OCI-LY7 (cell line): Measurements from ENCODE around the gene MYRFL. TPM values are rescaled to one million over a fixed set of nuclear protein-coding genes. Genes with fewer than 3 reads are reported as not detected.

ENCODE experiments used
- BruUV-seq: library from RNA; stranded (reverse); fragments of 400-500 nt; replicated peaks from 2 replicates; lab custom pipeline; 2021; lab: Mats Ljungman, UMichigan
- CTCF ChIA-PET: fragments of 300-600 bp; sonication (Branson Sonifier 250); formaldehyde crosslinking; loops from one replicate; lab custom pipeline; 2022; ENCODE audit warnings: antibody characterized with exemption; ENCODE audit not compliant: unreplicated experiment; lab: Charles Lee
- POLR2A ChIA-PET: fragments of 300-600 bp; sonication (Branson Sonifier 250); formaldehyde crosslinking; loops from one replicate; lab custom pipeline; 2022; ENCODE audit warnings: antibody characterized with exemption; lab: Charles Lee
- DNase-seq: peaks from one replicate; pipeline ENCODE4 v3.0.0-alpha.2; 2015; ENCODE audit warnings: low spot score
- H2AFZ ChIP-seq: fragments of 200-600 bp; sonication (generic), shearing (Covaris generic); 2 replicates; pipeline ENCODE4 v1.6.1; 2014; ENCODE audit warnings: mild to moderate bottlenecking, antibody characterized with exemption, low read length, moderate library complexity
- H3K27ac ChIP-seq: fragments of 200-600 bp; sonication (generic); 2 replicates; pipeline ENCODE4 v1.5.1; 2014; ENCODE audit warnings: mixed run types, low read depth, mild to moderate bottlenecking, moderate library complexity, low read length, inconsistent platforms; ENCODE audit not compliant: poor library complexity, severe bottlenecking
- H3K36me3 ChIP-seq: fragments of 200-600 bp; sonication (generic); 2 replicates; pipeline ENCODE4 v1.6.1; 2014; ENCODE audit warnings: mild to moderate bottlenecking, antibody characterized with exemption, low read length, moderate library complexity, mixed read lengths; ENCODE audit not compliant: insufficient read depth
- H3K4me1 ChIP-seq: fragments of 200-600 bp; sonication (generic); 2 replicates; pipeline ENCODE4 v1.5.1; 2014; ENCODE audit warnings: mild to moderate bottlenecking, low read length; ENCODE audit not compliant: insufficient read depth, poor library complexity, severe bottlenecking
- H3K4me2 ChIP-seq: fragments of 200-600 bp; sonication (generic); 2 replicates; pipeline ENCODE4 v1.6.1; 2014; ENCODE audit warnings: mild to moderate bottlenecking, low read length
- H3K4me3 ChIP-seq: fragments of 200-600 bp; sonication (generic); 2 replicates; pipeline ENCODE4 v1.5.1; 2014; ENCODE audit warnings: mild to moderate bottlenecking, low read depth, low read length; ENCODE audit not compliant: poor library complexity, severe bottlenecking
- H3K79me2 ChIP-seq: fragments of 200-600 bp; sonication (generic); 2 replicates; pipeline ENCODE4 v1.6.1; 2016; ENCODE audit warnings: low read depth, mild to moderate bottlenecking, low read length, moderate library complexity, mixed read lengths; ENCODE audit not compliant: insufficient read depth
- H3K9me2 ChIP-seq: fragments of 200-600 bp; sonication (generic); 2 replicates; pipeline ENCODE4 v1.6.1; 2016; ENCODE audit warnings: mild to moderate bottlenecking, low read length, mixed read lengths; ENCODE audit not compliant: insufficient read depth
- H3K9me3 ChIP-seq: fragments of 200-600 bp; sonication (generic); 2 replicates; pipeline ENCODE4 v1.6.1; 2014; ENCODE audit warnings: mild to moderate bottlenecking, mixed run types, low read length, mixed read lengths
- H4K20me1 ChIP-seq: fragments of 200-600 bp; sonication (generic); 2 replicates; pipeline ENCODE4 v1.6.1; 2014; ENCODE audit warnings: mild to moderate bottlenecking, antibody characterized with exemption, low read length, moderate library complexity, mixed read lengths; ENCODE audit not compliant: insufficient read depth
- EZH2phosphoT487 ChIP-seq: fragments of 200-600 bp; sonication (generic); IDR thresholded peaks from 2 replicates; pipeline ENCODE4 v1.6.1; 2018; ENCODE audit warnings: low read depth, borderline replicate concordance, mild to moderate bottlenecking, mixed run types, antibody characterized with exemption, low read length, moderate library complexity, mixed read lengths
- intact Hi-C: fragments of 100-400 bp; cut with micrococcal nuclease; formaldehyde crosslinking; loops from one replicate; pipeline ENCODE4 v1.10.0; 2022; ENCODE audit not compliant: unreplicated experiment
- total RNA-seq, 2 experiments: library from RNA; depleted of rRNA in 1 of 2; stranded (reverse); fragments of >200 nt in 1 of 2; shearing (Covaris generic) in 1 of 2; gene quantifications; 2 replicates each; pipeline ENCODE4 v1.2.3, GENCODE V29; 2014 to 2022
- TF ChIP-seq, protein P1 (sequence below): fragments of 200-600 bp; sonication (generic); conservative IDR thresholded peaks from 2 replicates; pipeline ENCODE4 v1.5.1; 2014; ENCODE audit warnings: mild to moderate bottlenecking, antibody characterized with exemption, low read length, moderate library complexity, mixed read lengths

MYRFL gene
- total RNA-seq, 2 experiments from 2014 or later, result 0.41 TPM; not detected in 1

DNA sequence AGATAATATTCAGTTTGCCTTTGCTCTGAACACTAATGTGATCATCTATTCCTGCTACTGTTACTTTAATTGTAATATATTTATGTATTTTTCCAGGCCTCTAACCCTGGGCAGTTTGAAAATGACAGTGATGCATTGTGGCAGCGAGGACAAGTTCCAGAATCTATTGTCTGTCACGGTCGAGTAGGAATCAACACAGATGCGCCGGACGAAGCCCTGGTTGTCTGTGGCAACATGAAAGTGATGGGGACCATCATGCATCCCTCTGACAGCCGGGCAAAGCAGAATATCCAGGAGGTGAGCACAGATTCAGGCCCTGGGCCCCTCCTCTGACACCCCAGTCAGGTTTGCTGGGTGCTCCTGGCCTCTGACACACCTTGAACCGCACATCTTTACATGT is 78.5 kb downstream of the MYRFL start:
- H2AFZ ChIP-seq, result peak overlapping the region; percentile 88; the same call in 1 of the 2 replicates
- ChIA-PET POLR2A (interaction anchor here (0.5 to 2.2 kb wide), 2 partner anchors 17 to 46 kb away, joined by 3 to 5 read pairs; no protein-coding TSS in a partner anchor), CTCF (no interaction called here)
- BruUV-seq, result no TSS peak
- no peaks in the 10 kb centered on the region for H3K9me2 ChIP-seq
- no peaks in the 10 kb centered on the region for H3K9me3 ChIP-seq
- TF ChIP-seq EZH2phosphoT487, result no peak
- TF ChIP-seq, protein P1, sequence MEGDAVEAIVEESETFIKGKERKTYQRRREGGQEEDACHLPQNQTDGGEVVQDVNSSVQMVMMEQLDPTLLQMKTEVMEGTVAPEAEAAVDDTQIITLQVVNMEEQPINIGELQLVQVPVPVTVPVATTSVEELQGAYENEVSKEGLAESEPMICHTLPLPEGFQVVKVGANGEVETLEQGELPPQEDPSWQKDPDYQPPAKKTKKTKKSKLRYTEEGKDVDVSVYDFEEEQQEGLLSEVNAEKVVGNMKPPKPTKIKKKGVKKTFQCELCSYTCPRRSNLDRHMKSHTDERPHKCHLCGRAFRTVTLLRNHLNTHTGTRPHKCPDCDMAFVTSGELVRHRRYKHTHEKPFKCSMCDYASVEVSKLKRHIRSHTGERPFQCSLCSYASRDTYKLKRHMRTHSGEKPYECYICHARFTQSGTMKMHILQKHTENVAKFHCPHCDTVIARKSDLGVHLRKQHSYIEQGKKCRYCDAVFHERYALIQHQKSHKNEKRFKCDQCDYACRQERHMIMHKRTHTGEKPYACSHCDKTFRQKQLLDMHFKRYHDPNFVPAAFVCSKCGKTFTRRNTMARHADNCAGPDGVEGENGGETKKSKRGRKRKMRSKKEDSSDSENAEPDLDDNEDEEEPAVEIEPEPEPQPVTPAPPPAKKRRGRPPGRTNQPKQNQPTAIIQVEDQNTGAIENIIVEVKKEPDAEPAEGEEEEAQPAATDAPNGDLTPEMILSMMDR, result no peak
- H3K27ac ChIP-seq, result peak overlapping the region; percentile 96
- peaks cover 86% of the 10 kb centered on the region for H3K4me1 ChIP-seq
- no peak for DNase-seq
- H3K79me2 ChIP-seq, result no peaks in the 10 kb centered on the region
- no peaks in the 10 kb centered on the region for H3K36me3 ChIP-seq
- peak overlapping the region; percentile 79; the same call in 1 of the 2 replicates for H3K4me2 ChIP-seq
- H4K20me1 ChIP-seq, result no peaks in the 10 kb centered on the region
- no peak overlapping the region for H3K4me3 ChIP-seq
- intact Hi-C loops, result loop anchor here (5.0 kb wide), 2 partner anchors 84 to 219 kb away; no protein-coding TSS in a partner anchor

- Histone ChIP-seq H4K20me1 (no peaks in the 10 kb centered on the region), H3K36me3 (no peaks in the 10 kb centered on the region), H3K4me3 (peak overlapping the region; percentile 15), H3K4me2 (peak overlapping the region; percentile 79), H2AFZ (peak overlapping the region; percentile 88), H3K4me1 (peaks cover 91% of the 10 kb centered on the region), H3K27ac (peak overlapping the region; percentile 96), H3K9me2 (no peaks in the 10 kb centered on the region), H3K79me2 (no peaks in the 10 kb centered on the region), H3K9me3 (no peaks in the 10 kb centered on the region)
- no TSS peak for BruUV-seq
- ChIA-PET CTCF (interaction anchor here (0.8 to 1.0 kb wide), 2 partner anchors 20 to 95 kb away, joined by 3 read pairs; no protein-coding TSS in a partner anchor), POLR2A (interaction anchor here (0.6 to 1.1 kb wide), 8 partner anchors 52 to 674 kb away, joined by 3 to 5 read pairs (median 4); no protein-coding TSS in a partner anchor)
- intact Hi-C loops, result loop anchor here (5.0 kb wide), 2 partner anchors 83 to 218 kb away; no protein-coding TSS in a partner anchor
- TF ChIP-seq, protein P1, result no peak
- no peak for TF ChIP-seq EZH2phosphoT487
- no peak for DNase-seq
These were observed 79.8 kb downstream of the MYRFL start for GRCh38 chr12:69904777-69905176.

GRCh38 chr12:69905801-69906200 is 80.8 kb downstream of the MYRFL start:
- H3K4me3 ChIP-seq, result peak overlapping the region; percentile 55
- H2AFZ ChIP-seq, result peak overlapping the region; percentile 66; the same call in 1 of the 2 replicates
- no peak for DNase-seq
- H3K9me3 ChIP-seq, result no peaks in the 10 kb centered on the region
- POLR2A ChIA-PET, result interaction anchor here (0.8 to 2.0 kb wide), 7 partner anchors 10 to 460 kb away, joined by 3 to 8 read pairs (median 4); partner anchors contain the start of gene KCNMB4
- intact Hi-C loops, result loop anchor here (1.0 to 2.0 kb wide), 3 partner anchors 145 to 461 kb away; partner anchors contain the start of gene KCNMB4
- CTCF ChIA-PET, result interaction anchor here (0.6 to 1.6 kb wide), 2 partner anchors 14 to 27 kb away, joined by 3 to 5 read pairs; no protein-coding TSS in a partner anchor
- H3K9me2 ChIP-seq, result no peaks in the 10 kb centered on the region
- H4K20me1 ChIP-seq, result no peaks in the 10 kb centered on the region
- TSS peak; percentile 88 for BruUV-seq
- H3K79me2 ChIP-seq, result no peaks in the 10 kb centered on the region
- TF ChIP-seq, protein P1, result no peak
- no peak for TF ChIP-seq EZH2phosphoT487
- H3K27ac ChIP-seq, result peak overlapping the region; percentile 96
- peaks cover 91% of the 10 kb centered on the region for H3K4me1 ChIP-seq
- H3K36me3 ChIP-seq, result no peaks in the 10 kb centered on the region
- peak overlapping the region; percentile 79 for H3K4me2 ChIP-seq
